Pons (tissue), 1 donor: ENCODE data around the gene ITGA3.

Experiments used
- DNase-seq: peaks from one replicate; pipeline ENCODE4 v3.0.0-alpha.2; 2016; ENCODE audit warnings: low spot score

ITGA3 gene

GRCh38 chr17:50094753-50095619 lies 39.1 kb downstream of the ITGA3 start, which contains the start of gene PDK2:
Gene PDK2, plus strand, starts transcription at chr17:50095351. Its CDS starts 85 bp downstream, at chr17:50095436.
- peak; percentile 96 for DNase-seq

- DNase-seq = peak; percentile 39
Measured at GRCh38 chr17:50095626-50096037, 39.7 kb downstream of the ITGA3 start.

- peak; percentile 20 for DNase-seq
Measured at GRCh38 chr17:50096092-50096491, 40.2 kb downstream of the ITGA3 start.

- DNase-seq = no peak
Measured at GRCh38 chr17:50096758-50097157, 40.8 kb downstream of the ITGA3 start.

- no peak for DNase-seq
Measured at GRCh38 chr17:50097455-50097854, 41.5 kb downstream of the ITGA3 start.

GRCh38 chr17:50097926-50098325 lies 42.0 kb downstream of the ITGA3 start:
- no peak for DNase-seq

GRCh38 chr17:50098583-50098982 lies 42.7 kb downstream of the ITGA3 start:
- DNase-seq = no peak

- no peak for DNase-seq
Measured at GRCh38 chr17:50099003-50099402, 43.1 kb downstream of the ITGA3 start.

GRCh38 chr17:50100480-50100883 lies 44.6 kb downstream of the ITGA3 start:
- no peak for DNase-seq

GRCh38 chr17:50100921-50101345 lies 45.0 kb downstream of the ITGA3 start:
- DNase-seq = peak; percentile 17

GRCh38 chr17:50101346-50102163 lies 45.6 kb downstream of the ITGA3 start:
- no peak for DNase-seq

- DNase-seq = peak; percentile 34
Measured at GRCh38 chr17:50102164-50102991, 46.5 kb downstream of the ITGA3 start.

- DNase-seq = no peak
Measured at GRCh38 chr17:50103252-50103651, 47.3 kb downstream of the ITGA3 start.

GRCh38 chr17:50103941-50104340 lies 48.0 kb downstream of the ITGA3 start:
- DNase-seq = no peak

- no peak for DNase-seq
Measured at GRCh38 chr17:50105811-50106210, 49.9 kb downstream of the ITGA3 start.

GRCh38 chr17:50106393-50107131 lies 50.7 kb downstream of the ITGA3 start:
- no peak for DNase-seq

- no peak for DNase-seq
Measured at GRCh38 chr17:50107790-50108414, 52.0 kb downstream of the ITGA3 start.

- no peak for DNase-seq
Measured at GRCh38 chr17:50108556-50108955, 52.6 kb downstream of the ITGA3 start.

- no peak for DNase-seq
Measured at GRCh38 chr17:50109207-50109606, 53.3 kb downstream of the ITGA3 start.

GRCh38 chr17:50109785-50110184 lies 53.9 kb downstream of the ITGA3 start:
- no peak for DNase-seq
